BLaER1 treated with 17β-estradiol and CSF1 and Interleukin-3, amounts not matched to agents 10 nM and 100 nM (cell line): ENCODE data around the gene PPP3CA.
A peak's percentile ranks its signal among the peaks of the same experiment; 100 is the strongest.
"Not testable (repeated sequence)": the region's sequence is repeated elsewhere in the genome, so short reads cannot be mapped to it uniquely, and the experiment has no call there.

Experiments
- H3K27ac ChIP-seq, 11 experiments: shearing (Covaris generic); formaldehyde crosslinking; 2 replicates each; pipeline ENCODE4 v1.8.1; 2022
- H3K27me3 ChIP-seq, 11 experiments: shearing (Covaris generic); formaldehyde crosslinking; 2 replicates each; pipeline ENCODE4 v1.8.1; 2022
- H3K36me3 ChIP-seq, 11 experiments: shearing (Covaris generic); formaldehyde crosslinking; 2 replicates each; pipeline ENCODE4 v1.8.1; 2022
- H3K4me1 ChIP-seq, 10 experiments: shearing (Covaris generic); formaldehyde crosslinking; 2 replicates each; pipeline ENCODE4 v1.8.1; 2022
- H3K4me2 ChIP-seq, 11 experiments: shearing (Covaris generic); formaldehyde crosslinking; 2 replicates each; pipeline ENCODE4 v1.8.1; 2022
- H3K4me3 ChIP-seq, 10 experiments: shearing (Covaris generic); formaldehyde crosslinking; 2 replicates each; pipeline ENCODE4 v1.8.1; 2022
- H3K9ac ChIP-seq, 11 experiments: shearing (Covaris generic); formaldehyde crosslinking; 2 replicates each; pipeline ENCODE4 v1.8.1; 2022
- H3K9me3 ChIP-seq, 11 experiments: shearing (Covaris generic); formaldehyde crosslinking; replicated peaks in 1 of 11; 2 replicates each; pipeline ENCODE4 v1.8.1; 2022
- H4K20me1 ChIP-seq, 11 experiments: shearing (Covaris generic); formaldehyde crosslinking; 2 replicates each; pipeline ENCODE4 v1.8.1; 2022
- Cebpa-rat ChIP-seq, 11 experiments: shearing (Covaris generic); IDR thresholded peaks; 2 replicates each; pipeline ENCODE4 v1.8.1; 2022

The PPP3CA gene

GRCh38 chr4:101251261-101251660, 96.1 kb downstream of the PPP3CA start:
- H3K4me1 ChIP-seq, result peaks cover 0 to 17% (median 0%) of the 10 kb centered on the region in 10 experiments; a peak in 4 of 20 replicates
- no peak overlapping the region for H3K9ac ChIP-seq
- H3K27ac ChIP-seq, result no peak overlapping the region
- peaks cover 0 to 7% (median 0%) of the 10 kb centered on the region in 11 experiments; a peak in 1 of 22 replicates for H3K36me3 ChIP-seq
- no peak overlapping the region for H3K4me2 ChIP-seq
- TF ChIP-seq Cebpa-rat (IDR thresholded peaks at IDR 0.05), result no peak
- H3K9me3 ChIP-seq, result no peaks in the 10 kb centered on the region
- peaks cover 0 to 84% (median 24%) of the 10 kb centered on the region in 11 experiments; a peak in 17 of 22 replicates for H4K20me1 ChIP-seq
- H3K27me3 ChIP-seq, result no peaks in the 10 kb centered on the region
- H3K4me3 ChIP-seq, result no peak overlapping the region

- Histone ChIP-seq H3K4me3 (no peak overlapping the region), H4K20me1 (peaks cover 3 to 91% (median 34%) of the 10 kb centered on the region in 11 experiments; a peak in 18 of 22 replicates), H3K27ac (no peak overlapping the region)
Measured at GRCh38 chr4:101244349-101244748, 103.0 kb downstream of the PPP3CA start.

DNA sequence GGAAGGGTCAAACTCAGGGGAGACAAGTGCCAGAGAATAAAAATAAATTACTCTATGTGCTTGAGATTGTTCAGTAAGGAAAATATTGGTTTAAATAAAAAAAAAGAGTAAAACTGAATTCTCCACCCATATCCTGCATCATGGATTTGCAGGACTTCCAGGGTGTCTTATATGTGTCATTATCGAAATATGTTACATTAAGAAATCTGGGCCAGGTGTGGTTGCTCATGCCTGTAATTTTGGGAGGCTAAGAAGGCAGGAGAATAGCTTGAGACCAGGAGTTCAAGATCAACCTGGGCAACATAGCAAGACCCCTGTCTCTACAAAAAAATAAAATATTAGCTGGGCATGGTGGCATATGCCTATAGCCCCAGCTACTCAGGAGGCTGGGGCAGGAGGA, 104.9 kb downstream of the PPP3CA start:
- Histone ChIP-seq H3K9ac (no peak overlapping the region), H3K4me2 (no peak overlapping the region), H3K9me3 (no peaks in the 10 kb centered on the region), H4K20me1 (peaks cover 4 to 95% (median 39%) of the 10 kb centered on the region in 11 experiments; a peak in 18 of 22 replicates), H3K4me1 (peaks cover 0 to 33% (median 13%) of the 10 kb centered on the region in 10 experiments; a peak in 14 of 20 replicates), H3K36me3 (peaks cover 0 to 7% (median 0%) of the 10 kb centered on the region in 11 experiments; a peak in 1 of 22 replicates), H3K27ac (no peak overlapping the region), H3K4me3 (no peak overlapping the region), H3K27me3 (no peaks in the 10 kb centered on the region)
- TF ChIP-seq Cebpa-rat (IDR thresholded peaks at IDR 0.05), result no peak

More at GRCh38 chr4:101244349-101244748, 103.0 kb downstream of the PPP3CA start:
- Histone ChIP-seq H3K4me2 (no peak overlapping the region), H3K4me1 (peaks cover 0 to 16% (median 2%) of the 10 kb centered on the region in 10 experiments; a peak in 9 of 20 replicates), H3K27me3 (no peaks in the 10 kb centered on the region), H3K9ac (no peak overlapping the region), H3K36me3 (peaks cover 0 to 7% (median 0%) of the 10 kb centered on the region in 11 experiments; a peak in 1 of 22 replicates), H3K9me3 (no peaks in the 10 kb centered on the region)
- TF ChIP-seq Cebpa-rat (IDR thresholded peaks at IDR 0.05), result no peak

- Histone ChIP-seq H3K27me3 (no peaks in the 10 kb centered on the region), H4K20me1 (peaks cover 4 to 95% (median 55%) of the 10 kb centered on the region in 11 experiments; a peak in 18 of 22 replicates), H3K9ac (no peak overlapping the region), H3K4me1 (peaks cover 0 to 50% (median 13%) of the 10 kb centered on the region in 10 experiments; a peak in 14 of 20 replicates), H3K4me2 (peak overlapping the region in 3 of 11 experiments; percentile 4 to 72 (median 54); a peak in 5 of 22 replicates), H3K4me3 (no peak overlapping the region), H3K27ac (peak overlapping the region in 1 of 11 experiments; percentile 67; a peak in 1 of 22 replicates), H3K9me3 (0 out of 22 replicates have a peak, but pooled peaks cover 0 to 3% (median 0%) of the 10 kb centered on the region in 11 experiments), H3K36me3 (0 out of 22 replicates have a peak, but pooled peaks cover 0 to 2% (median 0%) of the 10 kb centered on the region in 11 experiments)
- no peak for TF ChIP-seq Cebpa-rat (IDR thresholded peaks at IDR 0.05)
Measured at GRCh38 chr4:101240099-101240498, 107.2 kb downstream of the PPP3CA start.

DNA sequence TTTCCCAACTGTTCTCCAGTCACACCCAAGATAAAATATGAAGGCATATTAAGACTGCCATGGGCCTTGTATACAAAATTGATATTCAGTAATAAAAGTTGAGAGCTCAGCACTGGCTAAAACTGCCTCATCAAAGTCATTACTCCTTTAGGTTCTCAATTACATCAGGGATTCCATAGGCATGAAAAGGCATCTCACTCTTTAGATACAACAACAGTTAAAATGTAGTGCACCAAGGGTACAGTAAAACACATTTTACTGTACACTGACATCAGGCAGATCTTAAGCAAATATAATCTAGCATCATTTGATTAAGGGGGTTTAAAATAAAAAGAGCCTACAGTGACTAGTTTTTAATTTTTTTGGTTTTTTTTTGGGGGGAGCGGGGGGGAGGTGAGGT, 107.7 kb downstream of the PPP3CA start:
- H3K27me3 ChIP-seq, result no peaks in the 10 kb centered on the region
- peaks cover 0 to 5% (median 0%) of the 10 kb centered on the region in 11 experiments; a peak in 1 of 22 replicates for H3K9me3 ChIP-seq
- H3K4me2 ChIP-seq, result peak overlapping the region in 4 of 11 experiments; percentile 21 to 72 (median 56); a peak in 7 of 22 replicates
- peak overlapping the region in 4 of 11 experiments; percentile 22 to 67 (median 58); a peak in 7 of 22 replicates for H3K27ac ChIP-seq
- peaks cover 0 to 50% (median 13%) of the 10 kb centered on the region in 10 experiments; a peak in 14 of 20 replicates for H3K4me1 ChIP-seq
- peaks cover 4 to 95% (median 54%) of the 10 kb centered on the region in 11 experiments; a peak in 18 of 22 replicates for H4K20me1 ChIP-seq
- H3K36me3 ChIP-seq, result 0 out of 22 replicates have a peak, but pooled peaks cover 0 to 3% (median 0%) of the 10 kb centered on the region in 11 experiments
- TF ChIP-seq Cebpa-rat (IDR thresholded peaks at IDR 0.05), result no peak
- H3K4me3 ChIP-seq, result no peak overlapping the region
- H3K9ac ChIP-seq, result no peak overlapping the region

GRCh38 chr4:101238706-101239105, 108.6 kb downstream of the PPP3CA start:
- Histone ChIP-seq H3K36me3 (0 out of 22 replicates have a peak, but pooled peaks cover 0 to 3% (median 0%) of the 10 kb centered on the region in 11 experiments), H3K27ac (peak overlapping the region in 7 of 11 experiments; percentile 0 to 67 (median 24); a peak in 10 of 22 replicates), H3K9ac (peak overlapping the region in 2 of 11 experiments; percentile 27 to 45; a peak in 2 of 22 replicates), H3K9me3 (peaks cover 0 to 14% (median 0%) of the 10 kb centered on the region in 11 experiments; a peak in 1 of 22 replicates), H3K4me1 (peaks cover 0 to 60% (median 13%) of the 10 kb centered on the region in 10 experiments; a peak in 14 of 20 replicates), H3K27me3 (no peaks in the 10 kb centered on the region), H4K20me1 (peaks cover 4 to 95% (median 48%) of the 10 kb centered on the region in 11 experiments; a peak in 18 of 22 replicates), H3K4me3 (no peak overlapping the region), H3K4me2 (peak overlapping the region in 9 of 11 experiments; percentile 1 to 72 (median 29); a peak in 13 of 22 replicates)
- no peak for TF ChIP-seq Cebpa-rat (IDR thresholded peaks at IDR 0.05)

DNA sequence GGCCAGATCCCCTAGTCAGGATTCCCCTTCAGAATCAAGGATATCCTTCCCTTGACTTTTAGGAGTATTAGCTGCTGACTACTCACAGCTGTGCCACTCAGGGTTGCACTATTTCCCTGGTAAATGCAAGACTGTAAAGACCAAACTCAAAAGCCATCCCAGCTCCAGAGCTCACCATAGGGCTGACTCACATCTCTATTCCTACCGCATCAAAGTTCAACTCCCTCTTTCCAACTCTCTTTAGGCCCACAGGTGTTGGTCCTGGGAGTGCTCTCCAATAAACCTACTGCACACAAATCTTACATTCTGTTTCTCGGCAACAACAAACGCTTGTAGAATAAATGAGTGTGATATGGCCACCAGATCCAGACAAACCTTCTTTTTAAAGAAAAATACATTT, 109.6 kb downstream of the PPP3CA start:
- Histone ChIP-seq H3K4me3 (no peak overlapping the region), H3K9ac (no peak overlapping the region), H4K20me1 (peaks cover 4 to 95% (median 42%) of the 10 kb centered on the region in 11 experiments; a peak in 18 of 22 replicates), H3K4me2 (peak overlapping the region in 3 of 11 experiments; percentile 10 to 59 (median 31); a peak in 5 of 22 replicates), H3K4me1 (peaks cover 0 to 61% (median 13%) of the 10 kb centered on the region in 10 experiments; a peak in 14 of 20 replicates), H3K27me3 (no peaks in the 10 kb centered on the region), H3K9me3 (peaks cover 0 to 14% (median 0%) of the 10 kb centered on the region in 11 experiments; a peak in 1 of 22 replicates), H3K27ac (peak overlapping the region in 2 of 11 experiments; percentile 9 to 44; a peak in 2 of 22 replicates), H3K36me3 (0 out of 22 replicates have a peak, but pooled peaks cover 0 to 3% (median 0%) of the 10 kb centered on the region in 11 experiments)
- TF ChIP-seq Cebpa-rat (IDR thresholded peaks at IDR 0.05), result no peak

DNA sequence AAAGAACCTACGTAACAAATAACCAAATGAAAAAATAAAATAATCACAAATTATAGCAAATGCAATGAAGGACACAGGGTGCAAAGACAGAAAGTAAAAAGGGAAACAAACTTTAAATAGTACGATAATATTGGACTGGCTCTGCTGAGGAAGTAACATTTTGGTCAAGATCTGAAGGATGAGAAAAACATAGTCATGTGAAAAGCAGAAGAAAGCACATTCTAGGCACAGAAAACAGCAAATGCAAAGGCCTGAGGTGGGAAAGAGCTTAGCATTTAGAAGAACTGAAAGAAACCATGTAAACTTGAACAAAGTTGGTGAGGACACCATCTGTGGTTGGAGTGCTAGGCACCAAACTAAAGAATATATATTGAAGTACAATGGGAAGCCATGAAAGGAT, 111.2 kb downstream of the PPP3CA start:
- no peak overlapping the region for H3K4me3 ChIP-seq
- TF ChIP-seq Cebpa-rat (IDR thresholded peaks at IDR 0.05), result no peak
- peaks cover 0 to 14% (median 0%) of the 10 kb centered on the region in 11 experiments; a peak in 1 of 22 replicates for H3K9me3 ChIP-seq
- H3K4me1 ChIP-seq, result peaks cover 0 to 76% (median 13%) of the 10 kb centered on the region in 10 experiments; a peak in 14 of 20 replicates
- H3K36me3 ChIP-seq, result 0 out of 22 replicates have a peak, but pooled peaks cover 0 to 3% (median 0%) of the 10 kb centered on the region in 11 experiments
- no peak overlapping the region for H3K9ac ChIP-seq
- H3K4me2 ChIP-seq, result peak overlapping the region in 4 of 11 experiments; percentile 22 to 61 (median 46); a peak in 7 of 22 replicates
- peaks cover 0 to 96% (median 45%) of the 10 kb centered on the region in 11 experiments; a peak in 15 of 22 replicates for H4K20me1 ChIP-seq
- no peaks in the 10 kb centered on the region for H3K27me3 ChIP-seq
- peak overlapping the region in 1 of 11 experiments; percentile 21; a peak in 2 of 22 replicates for H3K27ac ChIP-seq

DNA sequence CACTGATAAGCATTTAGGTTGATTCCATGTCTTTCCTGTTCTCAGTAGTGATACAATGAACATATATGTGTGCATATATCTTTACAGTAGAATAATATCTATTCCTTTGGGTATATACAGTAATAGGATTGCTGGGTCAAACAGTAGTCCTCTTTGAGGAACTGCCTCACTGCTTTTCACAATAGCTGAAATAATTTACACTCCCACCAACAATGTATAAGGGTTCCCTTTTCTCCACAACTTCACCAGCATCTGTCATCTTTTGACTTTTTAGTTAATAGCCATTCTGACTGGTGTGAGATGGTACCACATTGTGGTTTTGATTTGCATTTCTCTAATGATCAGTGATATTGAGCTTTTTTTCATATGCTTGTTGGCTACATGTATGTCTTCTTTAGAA, 113.2 kb downstream of the PPP3CA start:
- Histone ChIP-seq H4K20me1 (peaks cover 0 to 96% (median 29%) of the 10 kb centered on the region in 11 experiments; a peak in 16 of 22 replicates), H3K4me2 (0 out of 22 replicates have a peak overlapping the region, but pooled peaks of 1 of the 11 experiments have one; percentile 5), H3K4me1 (peaks cover 0 to 61% (median 9%) of the 10 kb centered on the region in 10 experiments; a peak in 14 of 20 replicates), H3K9me3 (peaks cover 0 to 14% (median 0%) of the 10 kb centered on the region in 11 experiments; a peak in 1 of 22 replicates)
- H3K4me3 ChIP-seq, H3K36me3 ChIP-seq, H3K27ac ChIP-seq, H3K27me3 ChIP-seq, H3K9ac ChIP-seq: not testable (repeated sequence)
